ENCODE data around the gene PPIG.
"Not testable (repeated sequence)": the region's sequence is repeated elsewhere in the genome, so short reads cannot be mapped to it uniquely, and the experiment has no call there.

Gene PPIG

GRCh38 chr2:169598982-169599381 is 14.8 kb downstream of the PPIG start:
- TF ChIP-seq, protein P1, sequence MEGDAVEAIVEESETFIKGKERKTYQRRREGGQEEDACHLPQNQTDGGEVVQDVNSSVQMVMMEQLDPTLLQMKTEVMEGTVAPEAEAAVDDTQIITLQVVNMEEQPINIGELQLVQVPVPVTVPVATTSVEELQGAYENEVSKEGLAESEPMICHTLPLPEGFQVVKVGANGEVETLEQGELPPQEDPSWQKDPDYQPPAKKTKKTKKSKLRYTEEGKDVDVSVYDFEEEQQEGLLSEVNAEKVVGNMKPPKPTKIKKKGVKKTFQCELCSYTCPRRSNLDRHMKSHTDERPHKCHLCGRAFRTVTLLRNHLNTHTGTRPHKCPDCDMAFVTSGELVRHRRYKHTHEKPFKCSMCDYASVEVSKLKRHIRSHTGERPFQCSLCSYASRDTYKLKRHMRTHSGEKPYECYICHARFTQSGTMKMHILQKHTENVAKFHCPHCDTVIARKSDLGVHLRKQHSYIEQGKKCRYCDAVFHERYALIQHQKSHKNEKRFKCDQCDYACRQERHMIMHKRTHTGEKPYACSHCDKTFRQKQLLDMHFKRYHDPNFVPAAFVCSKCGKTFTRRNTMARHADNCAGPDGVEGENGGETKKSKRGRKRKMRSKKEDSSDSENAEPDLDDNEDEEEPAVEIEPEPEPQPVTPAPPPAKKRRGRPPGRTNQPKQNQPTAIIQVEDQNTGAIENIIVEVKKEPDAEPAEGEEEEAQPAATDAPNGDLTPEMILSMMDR (IDR thresholded peaks at IDR 0.05; ENCODE audit: low read length, missing control alignments) = no peak
- no peak for DNase-seq (ENCODE audit: low read depth)
- H3K4me3 ChIP-seq (replicated peaks; ENCODE audit: low read depth, low read length) = no peak overlapping the region

GRCh38 chr2:169599568-169599967 is 15.4 kb downstream of the PPIG start:
- no peak overlapping the region for H3K4me3 ChIP-seq (replicated peaks; ENCODE audit: low read depth, low read length)
- TF ChIP-seq, protein P1 (IDR thresholded peaks at IDR 0.05; ENCODE audit: low read length, missing control alignments) = no peak

DNA sequence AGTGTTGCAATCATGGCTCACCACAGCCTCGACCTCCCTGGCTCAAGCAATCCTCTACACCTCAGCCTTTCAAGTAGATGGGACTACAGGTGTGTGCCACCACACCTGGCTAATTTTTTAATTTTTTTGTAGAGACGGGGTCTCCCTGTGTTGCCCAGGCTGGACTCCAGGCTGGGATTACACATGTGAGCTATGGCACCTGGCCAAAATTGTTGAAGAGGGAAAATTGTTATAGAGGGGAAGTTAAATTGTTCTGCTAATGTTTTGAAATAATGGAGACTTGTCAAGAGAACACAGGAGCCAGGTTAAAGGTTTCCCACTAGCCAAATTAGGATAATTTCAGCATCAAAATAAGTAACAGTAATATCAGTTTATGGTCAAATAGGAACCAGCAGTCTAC is 25.1 kb downstream of the PPIG start:
- no peak overlapping the region for H3K4me3 ChIP-seq (replicated peaks; ENCODE audit: low read depth, low read length)
- no peak for DNase-seq (ENCODE audit: low read depth)
- TF ChIP-seq, protein P1 (IDR thresholded peaks at IDR 0.05; ENCODE audit: low read length, missing control alignments) = no peak

More at GRCh38 chr2:169599568-169599967, 15.4 kb downstream of the PPIG start:
- no peak for DNase-seq (ENCODE audit: low read depth)

GRCh38 chr2:169613876-169614275 is 29.7 kb downstream of the PPIG start:
- TF ChIP-seq, protein P1 (IDR thresholded peaks at IDR 0.05; ENCODE audit: low read length, missing control alignments) = no peak
- no peak overlapping the region for H3K4me3 ChIP-seq (replicated peaks; ENCODE audit: low read depth, low read length)
- no peak for DNase-seq (ENCODE audit: low read depth)

DNA sequence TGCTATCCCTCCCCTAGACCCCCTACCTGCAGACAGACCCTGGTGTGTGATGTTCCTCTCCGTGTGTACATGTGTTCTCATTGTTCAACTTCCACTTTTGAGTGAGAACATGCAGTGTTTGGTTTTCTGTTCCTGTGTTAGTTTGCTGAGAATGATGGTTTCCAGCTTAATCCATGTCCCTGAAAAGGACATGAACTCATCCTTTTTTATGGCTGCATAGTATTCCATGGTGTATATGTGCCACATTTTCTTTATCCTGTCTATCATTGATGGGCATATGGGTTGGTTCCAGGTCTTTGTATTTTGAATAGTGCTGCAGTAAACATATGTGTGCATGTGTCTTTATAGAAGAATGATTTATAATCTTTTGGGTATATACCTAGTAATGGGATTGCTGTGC is 31.8 kb downstream of the PPIG start:
- not testable (repeated sequence) for DNase-seq (ENCODE audit: low read depth); H3K4me3 ChIP-seq (replicated peaks; ENCODE audit: low read depth, low read length)

DNA sequence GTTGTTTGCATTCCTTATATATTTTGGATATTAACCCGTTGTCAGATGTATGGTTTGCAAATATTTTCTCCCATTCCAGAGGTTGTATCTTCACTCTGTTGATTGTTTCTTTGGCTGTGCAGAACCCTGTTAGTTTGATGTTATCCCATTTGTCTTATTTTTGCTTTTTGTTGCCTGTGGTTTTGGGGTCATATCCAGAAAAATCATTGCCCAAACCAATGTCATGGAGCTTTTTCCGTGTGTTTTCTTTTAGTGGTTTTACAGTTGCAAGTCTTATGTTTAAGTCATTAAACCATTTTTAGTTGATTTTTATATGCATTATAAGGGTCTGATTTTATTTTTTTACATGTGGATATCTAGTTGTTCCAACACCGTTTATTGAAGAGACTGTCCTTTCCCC is 35.8 kb downstream of the PPIG start:
- TF ChIP-seq, protein P1 (IDR thresholded peaks at IDR 0.05; ENCODE audit: low read length, missing control alignments) = no peak
- no peak overlapping the region for H3K4me3 ChIP-seq (replicated peaks; ENCODE audit: low read depth, low read length)
- DNase-seq (ENCODE audit: low read depth) = no peak

DNA sequence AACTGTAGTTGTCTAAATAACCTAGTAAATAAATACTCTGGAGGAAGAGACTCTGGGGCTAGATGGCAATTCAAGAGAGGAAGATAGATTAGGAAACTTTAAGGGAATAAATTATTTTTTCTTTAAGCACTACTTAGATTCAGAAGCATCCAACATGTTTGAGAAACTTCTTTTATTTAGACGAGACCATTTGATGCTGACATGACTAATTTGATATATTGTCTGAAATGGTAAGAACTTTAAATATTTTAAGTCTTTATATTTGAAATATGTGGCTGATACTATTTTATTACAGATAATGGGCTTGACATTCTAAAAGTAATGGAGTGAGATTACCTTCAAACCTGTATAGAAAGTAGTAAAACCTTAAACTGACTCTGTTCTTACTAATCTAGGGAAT is 36.4 kb downstream of the PPIG start:
- TF ChIP-seq, protein P1 (IDR thresholded peaks at IDR 0.05; ENCODE audit: low read length, missing control alignments) = no peak
- H3K4me3 ChIP-seq (replicated peaks; ENCODE audit: low read depth, low read length) = no peak overlapping the region
- no peak for DNase-seq (ENCODE audit: low read depth)
